GM18505 (cell line): Measurements from ENCODE around the gene RAB38.

Source experiments
- ATAC-seq: cut with Tn5 transposase; IDR thresholded peaks from one replicate; pipeline ENCODE4 v1.9.1; 2021; ENCODE audit not compliant: unreplicated experiment
- POLR2A ChIP-seq: IDR thresholded peaks from 4 replicates; pipeline ENCODE4 v1.6.1; 2011; ENCODE audit warnings: borderline replicate concordance; ENCODE audit not compliant: insufficient read depth, insufficient read length; ENCODE audit errors: extremely low read depth

Gene RAB38

DNA sequence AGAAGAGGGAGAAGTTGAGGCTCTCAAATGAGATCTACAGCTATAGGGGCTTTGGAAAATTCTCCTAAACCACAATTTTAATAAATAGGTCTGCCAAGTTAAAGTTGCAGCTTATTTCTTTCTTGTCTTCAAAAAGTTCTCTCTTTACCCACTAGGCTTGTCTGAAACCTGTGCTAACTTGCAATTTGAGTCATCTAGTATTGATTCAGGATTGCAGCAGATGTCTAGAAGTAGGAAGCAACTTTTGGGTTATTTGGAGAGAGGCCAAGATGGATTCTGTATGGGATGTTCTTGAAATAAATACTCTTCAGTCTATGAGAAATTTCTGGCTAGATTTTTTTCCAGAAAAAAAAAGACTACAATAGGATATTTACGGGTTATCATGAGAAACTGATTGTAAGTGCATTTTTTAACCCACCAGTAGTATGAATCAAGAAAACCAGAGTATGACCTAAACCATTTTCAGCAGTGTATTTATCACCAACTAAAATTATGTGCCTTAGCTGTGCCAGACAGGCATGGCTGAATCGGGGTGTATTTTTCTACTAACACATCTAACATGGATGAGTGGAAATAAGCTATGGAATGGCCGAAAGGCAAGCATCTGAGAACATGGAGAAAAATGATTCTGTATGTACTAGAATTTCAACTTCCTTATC is 4.9 kb upstream of the RAB38 start:
- ATAC-seq: peak; percentile 33

DNA sequence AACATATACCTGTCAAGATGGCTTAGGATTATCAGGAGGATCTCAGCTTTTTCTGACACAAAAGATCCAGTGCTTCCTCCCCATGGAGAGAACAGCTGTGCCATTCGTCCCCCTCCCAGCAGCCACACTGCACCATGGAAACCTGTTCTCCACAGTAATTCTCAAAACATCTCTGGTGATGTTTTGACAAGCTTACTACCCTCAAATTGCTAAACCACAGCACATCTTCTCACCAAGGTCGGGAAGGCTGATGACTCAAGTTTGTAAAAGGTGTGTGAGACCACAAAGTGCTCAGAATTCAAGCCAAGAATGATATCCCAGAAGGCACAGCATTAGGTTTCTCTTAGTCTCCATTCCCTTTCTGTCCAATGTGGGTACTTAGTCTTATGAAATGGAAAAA is 3.9 kb upstream of the RAB38 start:
- ATAC-seq: peak; percentile 57
- no peak for TF ChIP-seq POLR2A

More for the DNA sequence above, 4.9 kb upstream of the RAB38 start:
- no peak for TF ChIP-seq POLR2A

DNA sequence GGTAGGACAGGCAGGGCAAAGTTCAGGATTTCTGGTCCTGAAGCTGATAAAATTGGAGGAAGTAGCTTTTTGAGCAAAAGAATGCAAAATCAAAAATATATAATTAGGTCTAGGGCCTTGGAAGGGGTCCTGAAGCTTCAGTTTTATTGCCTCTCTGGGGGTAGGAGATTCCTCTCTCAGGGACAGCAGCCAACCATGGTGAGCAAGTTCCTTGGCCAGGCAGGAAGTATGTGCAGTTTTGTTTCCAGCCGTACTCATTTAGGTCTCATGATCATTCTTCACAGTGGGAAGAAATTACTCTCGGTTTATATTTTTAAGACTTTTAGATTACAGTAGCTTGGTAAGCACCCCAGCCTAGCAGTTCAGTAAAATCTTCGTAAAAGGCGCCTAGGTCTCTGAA is 2.9 kb upstream of the RAB38 start:
- no peak for ATAC-seq
- no peak for TF ChIP-seq POLR2A

GRCh38 chr11:88175569-88176075 is 379 bp upstream of the RAB38 start:
- TF ChIP-seq POLR2A: no peak
- ATAC-seq: peak; percentile 23

- TF ChIP-seq POLR2A: no peak
- no peak for ATAC-seq
Observed at GRCh38 chr11:88173956-88174355, 1.3 kb downstream of the RAB38 start.

- no peak for ATAC-seq
- TF ChIP-seq POLR2A: no peak
Observed at GRCh38 chr11:88171982-88172381, 3.3 kb downstream of the RAB38 start.

GRCh38 chr11:88170673-88171072 is 4.6 kb downstream of the RAB38 start:
- ATAC-seq: no peak
- TF ChIP-seq POLR2A: no peak

- ATAC-seq: no peak
- TF ChIP-seq POLR2A: no peak
Observed at GRCh38 chr11:88169881-88170280, 5.4 kb downstream of the RAB38 start.

DNA sequence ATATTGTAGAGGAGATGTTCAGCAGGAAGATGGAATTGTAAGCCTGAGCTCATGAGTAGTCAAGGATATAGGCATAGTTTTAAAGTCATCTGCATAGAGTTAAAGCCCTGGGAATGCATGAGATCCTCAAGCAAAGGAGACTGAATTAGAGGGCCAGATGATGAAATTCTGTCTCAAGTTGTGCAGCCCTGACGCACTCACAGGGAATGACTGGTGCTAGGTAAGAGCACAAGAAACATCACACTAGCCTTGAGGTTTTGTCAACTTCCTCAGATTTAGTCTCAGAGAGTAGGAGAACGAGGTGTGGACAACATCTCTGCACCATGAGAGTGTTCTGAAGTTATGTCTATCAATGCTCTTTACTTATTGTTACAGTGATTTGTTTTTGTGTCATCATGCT is 5.8 kb downstream of the RAB38 start:
- no peak for ATAC-seq
- TF ChIP-seq POLR2A: no peak

- no peak for TF ChIP-seq POLR2A
- no peak for ATAC-seq
Observed at GRCh38 chr11:88167853-88168252, 7.4 kb downstream of the RAB38 start.

DNA sequence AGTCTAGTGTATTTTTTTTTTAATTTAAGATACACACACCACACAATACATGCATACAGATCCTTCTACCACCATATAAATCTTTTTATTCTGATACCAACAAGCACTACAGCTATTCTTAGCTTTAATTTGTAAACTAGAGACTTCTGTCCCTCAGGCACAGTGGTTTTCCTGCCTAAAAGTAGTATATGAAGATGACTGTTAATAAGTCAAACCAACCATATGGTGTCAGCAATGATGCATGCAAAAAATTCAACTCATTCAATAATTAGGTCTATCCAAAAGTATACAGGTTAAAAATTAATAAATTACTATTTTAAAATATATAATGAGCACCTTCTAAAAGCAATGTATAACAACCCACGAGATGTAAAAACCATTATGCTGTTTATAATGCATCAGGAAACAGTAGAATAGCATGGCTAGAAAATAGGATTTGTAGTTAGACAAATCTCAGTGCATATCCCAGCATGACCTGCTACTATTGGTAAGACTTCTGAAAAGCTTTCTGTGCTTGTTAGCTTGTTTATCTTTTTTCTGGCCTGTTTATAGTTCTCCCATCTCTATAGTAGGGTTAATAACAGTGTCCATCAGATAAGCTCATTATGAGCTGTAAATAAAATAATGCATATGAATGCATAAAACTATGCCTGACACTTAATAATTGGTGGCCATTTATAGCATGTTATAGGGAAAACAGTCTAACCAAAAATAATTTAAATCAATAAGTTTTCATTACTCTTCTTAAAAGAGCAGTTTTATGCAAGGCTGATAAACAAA is 10.2 kb downstream of the RAB38 start:
- no peak for ATAC-seq
- no peak for TF ChIP-seq POLR2A

- ATAC-seq: no peak
- TF ChIP-seq POLR2A: no peak
Observed at GRCh38 chr11:88164320-88164719, 10.9 kb downstream of the RAB38 start.

DNA sequence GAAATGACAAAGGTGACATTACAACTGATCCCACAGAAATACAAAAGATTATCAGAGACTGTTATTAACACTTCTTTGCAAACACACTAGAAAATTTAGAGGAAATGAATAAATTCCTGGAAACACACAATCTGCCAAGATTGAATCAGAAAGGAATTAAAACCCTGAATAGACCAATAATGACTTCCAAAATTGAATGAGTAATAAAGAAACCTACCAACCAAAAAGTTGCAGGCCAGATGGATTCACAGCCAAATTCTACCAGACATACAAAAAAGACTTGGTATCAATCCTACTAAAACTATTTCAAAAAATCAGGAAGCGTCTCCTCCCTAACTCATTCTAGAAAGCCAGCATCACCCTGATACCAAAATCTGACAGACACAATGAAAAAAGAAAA is 17.2 kb downstream of the RAB38 start:
- TF ChIP-seq POLR2A: no peak
- ATAC-seq: no peak

GRCh38 chr11:88157370-88157769 is 17.9 kb downstream of the RAB38 start:
- no peak for ATAC-seq
- no peak for TF ChIP-seq POLR2A

DNA sequence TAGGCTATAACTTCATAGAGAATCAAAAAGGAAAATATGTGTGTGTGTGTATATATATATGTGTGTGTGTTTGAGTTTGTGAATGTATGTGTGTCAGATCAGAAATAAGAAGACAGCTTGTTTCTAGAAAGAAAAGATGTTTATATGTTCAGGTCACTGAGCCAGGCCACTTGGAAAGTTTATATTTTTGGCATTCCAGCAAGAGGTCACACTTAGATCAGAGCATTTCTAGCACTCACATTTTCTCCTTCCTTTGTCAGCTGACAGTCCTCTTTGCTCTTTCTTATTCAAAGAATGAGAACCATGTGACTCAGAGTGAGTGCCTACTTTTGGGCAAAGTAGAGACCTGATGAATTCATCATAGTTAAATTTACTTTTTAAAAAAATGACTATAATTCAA is 22.9 kb downstream of the RAB38 start:
- no peak for TF ChIP-seq POLR2A
- no peak for ATAC-seq

DNA sequence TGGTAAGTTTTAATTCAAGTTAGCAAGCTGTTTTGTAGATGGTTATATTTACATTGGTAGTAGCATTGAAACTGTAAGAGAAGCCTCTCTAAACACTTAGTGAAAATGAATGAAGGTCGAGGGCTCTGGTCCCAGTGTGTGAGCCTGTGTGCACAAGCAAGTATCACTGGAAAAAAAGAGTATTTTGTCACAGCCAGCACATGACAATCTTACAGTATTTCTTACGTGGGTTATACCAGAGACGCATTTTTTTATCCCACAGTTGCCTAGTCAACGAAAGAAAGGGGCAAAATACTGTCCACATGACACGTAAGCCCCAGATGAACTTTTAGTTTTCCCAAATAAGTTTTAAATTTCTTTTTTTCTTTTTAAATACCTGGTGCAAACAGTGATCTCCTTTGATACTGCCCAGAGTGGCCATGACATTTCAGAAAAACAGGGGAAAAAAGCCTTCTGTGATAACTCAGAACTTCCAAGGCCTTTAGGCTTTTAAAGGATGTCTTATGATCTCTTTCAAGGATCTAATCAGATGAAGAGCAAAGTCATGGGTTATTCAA is 23.5 kb downstream of the RAB38 start:
- TF ChIP-seq POLR2A: no peak
- no peak for ATAC-seq
